ENCODE measurements around the gene MGLL.

Gene MGLL

GRCh38 chr3:127771746-127772145 is 50.6 kb downstream of the MGLL start:
- no peak for DNase-seq

GRCh38 chr3:127770671-127771355 is 51.5 kb downstream of the MGLL start:
- DNase-seq, result no peak

GRCh38 chr3:127769284-127770081 is 52.8 kb downstream of the MGLL start:
- DNase-seq, result no peak

GRCh38 chr3:127768346-127769008 is 53.8 kb downstream of the MGLL start:
- no peak for DNase-seq

GRCh38 chr3:127767126-127767525 is 55.2 kb downstream of the MGLL start:
- no peak for DNase-seq

- no peak for DNase-seq
Measured at GRCh38 chr3:127765735-127766134, 56.6 kb downstream of the MGLL start.

GRCh38 chr3:127764841-127765362 is 57.4 kb downstream of the MGLL start:
- no peak for DNase-seq

GRCh38 chr3:127764301-127764700 is 58.0 kb downstream of the MGLL start:
- DNase-seq, result no peak

GRCh38 chr3:127763816-127764215 is 58.5 kb downstream of the MGLL start:
- DNase-seq, result no peak

GRCh38 chr3:127763337-127763736 is 59.0 kb downstream of the MGLL start:
- no peak for DNase-seq

GRCh38 chr3:127762787-127763105 is 59.6 kb downstream of the MGLL start:
- no peak for DNase-seq

GRCh38 chr3:127762077-127762786 is 60.1 kb downstream of the MGLL start:
- DNase-seq, result no peak

- DNase-seq, result no peak
Measured at GRCh38 chr3:127761441-127761801, 60.9 kb downstream of the MGLL start.

GRCh38 chr3:127760791-127761440 is 61.4 kb downstream of the MGLL start:
- DNase-seq, result no peak

GRCh38 chr3:127760361-127760760 is 62.0 kb downstream of the MGLL start:
- DNase-seq, result no peak

GRCh38 chr3:127759826-127760225 is 62.5 kb downstream of the MGLL start:
- DNase-seq, result no peak

- no peak for DNase-seq
Measured at GRCh38 chr3:127758013-127758412, 64.3 kb downstream of the MGLL start.

GRCh38 chr3:127755305-127755681 is 67.0 kb downstream of the MGLL start:
- DNase-seq, result no peak

- DNase-seq, result no peak
Measured at GRCh38 chr3:127754411-127755304, 67.7 kb downstream of the MGLL start.

GRCh38 chr3:127753898-127754410 is 68.4 kb downstream of the MGLL start:
- no peak for DNase-seq

- DNase-seq, result no peak
Measured at GRCh38 chr3:127753338-127753737, 69.0 kb downstream of the MGLL start.

Data from RPMI8226 (cell line).